ENCODE data around the gene JARID2.

The JARID2 gene

DNA sequence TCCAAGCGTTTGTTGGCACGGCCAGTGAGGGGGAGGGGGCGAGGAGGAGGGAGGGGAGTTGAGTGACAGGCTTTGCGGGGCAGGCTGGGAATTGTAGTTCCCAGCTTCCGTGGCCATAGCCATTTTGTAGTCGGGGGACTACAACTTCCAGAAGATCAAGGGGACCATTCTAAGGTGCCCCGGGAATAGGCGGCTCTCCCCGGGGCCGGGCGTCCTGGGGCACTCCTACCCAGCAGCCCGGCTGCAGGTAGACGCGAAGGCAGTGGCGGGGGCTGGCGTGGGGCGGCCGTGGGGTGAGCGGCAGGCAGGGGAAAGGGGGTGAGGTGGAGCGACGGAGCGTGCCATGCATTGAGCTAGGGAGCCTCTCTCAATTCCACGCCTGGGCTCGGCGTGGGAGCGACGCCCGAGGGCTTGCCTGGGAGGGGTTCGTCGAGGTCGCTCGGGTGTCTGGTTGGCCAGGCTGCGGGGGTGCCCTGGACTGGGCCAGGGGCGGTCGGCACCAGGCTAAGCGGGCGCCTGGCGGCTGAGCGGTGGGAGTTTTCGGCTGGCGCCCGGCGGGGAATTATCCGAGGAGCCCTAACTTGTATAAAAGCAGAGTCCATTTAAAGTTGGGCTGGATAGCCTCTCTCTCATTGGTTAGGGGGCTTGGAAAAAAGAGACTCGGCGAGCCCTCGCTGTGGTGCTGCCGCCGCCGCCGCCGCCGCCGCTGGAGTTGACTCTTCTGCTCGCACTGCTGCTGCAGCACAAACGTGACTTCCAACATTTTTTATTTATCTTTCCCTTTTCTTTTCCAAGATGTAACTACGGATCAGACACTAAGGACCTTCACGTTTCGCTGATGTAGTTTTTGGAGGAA, at the start of gene JARID2:
Gene JARID2 (plus strand): TSS at position 709 of the 856 bp plus-strand sequence. CDS start 471 bp downstream, outside the sequence.
- DNase-seq (ENCODE audit: low read depth in 2 of 2) = peak; percentile 90 to 95

DNA sequence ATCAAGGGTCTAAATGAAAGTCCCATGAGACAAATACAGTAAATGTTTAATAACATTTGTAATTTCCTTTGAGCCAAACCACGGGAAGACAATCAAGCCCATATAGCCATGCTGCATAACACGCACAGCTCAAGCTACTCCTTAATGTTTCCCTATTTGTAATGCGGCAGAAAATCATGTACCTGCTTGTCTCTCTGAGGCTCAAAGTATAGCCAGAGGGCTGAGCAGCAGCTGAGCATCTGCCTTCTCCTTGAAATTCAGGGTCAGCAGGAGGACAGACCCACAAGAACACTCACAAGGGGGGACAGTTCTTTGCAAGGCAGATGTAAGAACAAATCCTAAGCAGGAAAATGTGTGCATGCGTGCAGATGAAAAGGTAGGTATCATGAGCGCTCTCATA, 45.8 kb upstream of the JARID2 start:
- no peak for DNase-seq (ENCODE audit: low read depth in 2 of 2)

GRCh38 chr6:15205321-15205720, 40.5 kb upstream of the JARID2 start:
- DNase-seq (ENCODE audit: low read depth in 2 of 2) = no peak

DNA sequence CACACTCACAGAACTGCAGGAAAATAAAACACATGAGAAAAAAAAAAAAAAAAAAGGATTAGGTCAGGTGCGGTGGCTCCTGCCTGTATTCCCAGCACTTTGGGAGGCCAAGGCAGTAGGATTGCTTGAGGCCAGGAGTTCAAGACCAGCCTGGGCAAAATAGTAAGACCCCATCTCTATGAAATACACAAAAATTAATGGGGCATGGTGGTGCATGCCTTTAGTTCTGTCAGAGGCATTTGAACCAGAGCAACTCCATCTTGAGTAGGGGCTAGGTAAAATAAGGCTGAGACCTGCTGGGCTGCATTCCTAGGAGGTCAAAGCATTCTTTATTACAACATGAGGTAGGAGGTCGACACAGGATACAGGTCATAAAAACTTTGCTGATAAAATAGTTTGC, 39.0 kb upstream of the JARID2 start:
- no peak for DNase-seq (ENCODE audit: low read depth in 2 of 2)

DNA sequence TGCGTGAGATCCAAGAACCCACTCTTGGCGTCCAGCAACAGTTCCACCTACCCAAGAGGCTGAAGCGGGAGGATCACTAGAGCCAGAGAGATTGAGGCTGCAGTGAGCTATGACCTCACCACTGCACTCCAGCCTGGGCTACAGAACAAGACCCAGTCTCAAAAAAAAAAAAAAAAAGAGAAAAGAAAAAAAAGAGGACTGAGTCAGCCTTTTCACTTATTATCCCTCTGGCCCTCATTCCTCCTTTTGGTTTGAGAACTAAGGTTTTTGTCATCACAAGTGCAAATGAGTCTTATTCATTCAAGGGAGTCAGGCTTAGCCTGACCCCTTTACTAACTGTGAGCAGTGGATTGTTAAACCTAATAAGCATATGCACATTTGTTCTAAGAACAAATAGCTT, 37.9 kb upstream of the JARID2 start:
- DNase-seq (ENCODE audit: low read depth in 2 of 2) = no peak

- no peak for DNase-seq (ENCODE audit: low read depth in 2 of 2)
Measured at GRCh38 chr6:15213838-15214400, 31.9 kb upstream of the JARID2 start.

- no peak for DNase-seq (ENCODE audit: low read depth in 2 of 2)
Measured at GRCh38 chr6:15218401-15218800, 27.5 kb upstream of the JARID2 start.

DNA sequence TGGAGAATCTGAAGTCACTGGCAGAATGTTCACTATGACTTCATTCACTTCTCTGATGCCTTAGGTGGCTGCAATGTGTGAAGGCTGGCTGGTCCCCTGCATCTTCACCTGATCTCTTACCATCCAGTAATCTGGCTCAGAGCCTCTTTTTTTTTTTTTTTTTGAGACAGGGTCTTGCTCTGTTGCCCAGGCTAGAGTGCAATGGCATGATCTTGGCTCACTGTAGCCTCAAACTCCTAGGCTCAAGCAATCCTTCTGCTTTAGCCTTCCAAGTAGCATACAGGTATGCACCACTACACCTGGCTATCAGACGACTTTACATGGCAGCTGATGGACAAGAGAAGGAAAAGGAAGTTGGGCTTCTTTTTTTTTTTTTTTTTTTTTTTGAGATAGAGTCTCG, 25.8 kb upstream of the JARID2 start:
- DNase-seq (ENCODE audit: low read depth in 2 of 2) = no peak

GRCh38 chr6:15227827-15228318, 18.0 kb upstream of the JARID2 start:
- no peak for DNase-seq (ENCODE audit: low read depth in 2 of 2)

DNA sequence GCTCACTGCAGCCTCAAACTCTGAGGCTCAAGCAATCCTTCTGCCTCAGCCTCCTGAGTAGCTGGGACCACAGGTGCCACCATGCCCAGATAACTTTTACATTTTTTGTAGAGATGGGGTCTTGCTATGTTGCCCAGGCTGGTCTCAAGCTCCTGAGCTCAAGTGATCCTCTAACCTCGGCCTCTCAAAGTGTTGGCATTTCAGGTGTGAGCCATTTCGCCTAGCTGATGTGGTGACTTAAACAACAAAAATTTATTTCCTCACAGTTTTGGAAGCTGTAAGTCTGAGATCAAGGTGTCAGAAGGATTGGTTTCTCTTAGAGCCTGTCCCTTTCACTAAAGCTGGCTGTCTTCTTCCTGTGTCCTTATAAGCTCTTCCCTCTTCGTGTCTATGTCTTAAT, 15.0 kb upstream of the JARID2 start:
- no peak for DNase-seq (ENCODE audit: low read depth in 2 of 2)

DNA sequence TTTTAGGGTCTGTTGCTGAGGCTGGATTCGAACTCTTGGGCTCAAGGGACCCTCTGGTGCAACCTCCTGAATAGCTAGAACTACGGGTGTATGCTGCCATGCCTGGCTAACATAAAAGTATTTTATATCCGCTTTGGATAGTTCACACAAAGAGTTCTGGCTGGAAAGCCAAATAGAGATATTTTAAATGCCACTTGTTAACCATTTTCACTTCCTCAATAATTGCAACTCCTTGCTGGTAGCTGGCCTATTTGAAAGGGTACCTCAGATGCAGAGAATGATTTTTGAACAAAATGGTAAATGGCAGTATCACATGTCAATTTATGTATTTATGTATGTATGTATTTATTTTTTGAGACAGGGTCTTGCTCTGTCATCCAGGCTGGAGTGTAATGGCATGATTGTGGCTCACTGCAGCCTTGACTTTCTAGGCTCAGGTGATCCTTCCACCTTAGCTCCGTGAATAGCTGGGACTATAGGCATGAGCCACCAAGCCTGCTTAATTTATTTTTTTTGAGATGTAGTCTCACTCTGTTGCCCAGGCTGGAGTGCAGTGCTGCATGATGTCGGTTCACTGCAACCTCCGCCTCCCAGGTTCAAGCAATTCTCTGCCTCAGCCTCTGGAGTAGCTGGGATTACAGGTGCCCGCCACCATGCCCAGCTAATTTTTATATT, 12.9 kb upstream of the JARID2 start:
- no peak for DNase-seq (ENCODE audit: low read depth in 2 of 2)

DNA sequence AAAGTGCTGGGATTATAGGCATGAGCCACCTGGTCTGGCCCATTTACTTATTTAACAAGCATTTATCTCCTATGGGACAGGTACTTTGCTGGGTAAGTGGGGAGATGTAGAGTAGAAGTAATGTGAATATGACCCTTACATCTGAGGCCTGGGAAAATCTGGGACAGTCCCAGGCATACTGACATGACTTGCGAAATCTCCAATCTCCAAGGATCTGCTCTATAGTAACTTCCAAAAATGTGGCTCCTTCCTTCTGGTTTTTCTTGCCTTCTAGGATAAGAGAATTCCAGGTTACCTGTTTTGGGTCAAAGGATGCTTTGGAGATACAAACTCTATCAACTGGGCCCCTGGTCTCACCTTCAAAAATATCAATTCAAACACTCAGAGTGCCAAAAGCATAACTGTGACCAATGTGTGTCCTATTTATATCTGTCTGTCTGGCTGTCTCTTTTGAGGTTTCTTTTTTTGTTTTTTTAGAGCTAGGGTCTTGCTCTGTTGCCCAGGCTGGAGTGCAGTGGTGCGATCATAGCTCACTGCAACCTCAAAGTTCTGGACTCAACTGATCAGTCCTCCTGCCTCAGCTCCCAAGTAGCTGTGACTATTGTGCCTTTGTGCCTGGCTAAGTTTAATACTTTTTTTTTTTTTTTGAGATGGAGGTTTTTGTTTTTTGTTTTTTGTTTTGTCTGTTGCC, 11.7 kb upstream of the JARID2 start:
- no peak for DNase-seq (ENCODE audit: low read depth in 2 of 2)

DNA sequence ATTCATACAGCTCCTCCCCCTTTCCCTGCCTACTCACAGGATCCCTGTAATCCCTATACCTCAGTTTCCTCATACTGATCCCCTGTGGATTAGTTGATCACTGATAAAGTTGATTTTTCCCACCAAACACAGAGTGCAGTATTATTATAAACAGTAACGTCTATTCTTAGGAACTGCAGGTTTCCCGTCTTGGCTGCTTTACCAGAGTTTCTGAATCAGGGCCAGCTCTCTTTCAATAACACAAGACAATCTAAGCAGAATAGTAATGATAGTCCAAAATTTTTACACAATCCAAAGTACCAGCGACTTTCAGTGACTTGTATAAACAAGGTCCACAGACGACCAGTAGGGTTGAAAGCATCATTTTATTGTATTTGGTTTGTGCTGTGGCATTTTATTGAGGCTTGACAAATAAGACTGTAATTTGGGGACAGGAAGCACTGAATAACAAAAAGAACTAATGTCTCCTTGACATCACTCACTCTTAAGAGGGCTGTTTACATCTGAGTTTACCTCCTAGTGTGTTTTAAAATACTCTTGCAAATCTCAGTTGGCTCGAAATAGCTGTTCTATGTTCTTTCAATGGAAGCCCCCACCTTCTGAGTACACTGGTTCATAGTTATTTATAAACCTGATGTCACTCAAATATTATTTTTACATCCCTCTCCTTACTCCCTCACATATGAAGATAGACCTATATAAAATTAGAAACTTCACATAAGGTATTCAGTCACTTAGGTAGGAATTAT, 6.1 kb upstream of the JARID2 start:
- no peak for DNase-seq (ENCODE audit: low read depth in 2 of 2)

GRCh38 chr6:15242503-15242902, 3.4 kb upstream of the JARID2 start:
- DNase-seq (ENCODE audit: low read depth in 2 of 2) = no peak

DNA sequence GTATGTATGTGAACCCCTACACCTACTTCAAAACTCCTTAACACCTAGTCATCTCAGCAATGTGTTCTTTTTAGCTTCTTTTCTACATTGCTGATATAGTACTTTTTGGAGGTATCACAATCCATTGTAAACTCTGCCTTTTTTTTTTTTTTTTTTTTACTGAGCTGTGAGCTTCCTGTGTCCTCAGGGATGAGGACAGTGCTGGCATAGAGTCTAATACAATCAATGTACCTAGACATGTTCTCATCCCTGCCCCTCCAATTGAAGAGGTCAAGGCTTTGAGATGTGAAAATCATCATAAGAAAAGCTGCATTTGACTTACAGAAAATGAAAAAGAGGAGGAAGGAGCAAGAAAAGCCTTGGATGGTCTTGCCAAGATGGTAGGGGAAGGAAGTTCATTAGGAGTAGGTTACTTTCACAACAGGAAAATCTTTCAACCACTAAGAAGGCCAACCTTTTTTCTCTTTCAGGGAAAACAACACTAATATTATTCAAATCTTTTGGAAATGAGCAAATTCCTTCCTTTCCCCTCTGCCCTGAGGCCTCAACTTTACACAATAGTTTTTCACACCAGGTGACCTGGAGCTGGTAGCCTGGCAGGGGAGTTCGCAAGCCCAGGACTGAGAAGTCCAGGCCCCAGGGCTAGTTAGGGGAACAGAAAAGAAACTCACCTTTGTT, 2.8 kb upstream of the JARID2 start:
- DNase-seq (ENCODE audit: low read depth in 2 of 2) = no peak

DNA sequence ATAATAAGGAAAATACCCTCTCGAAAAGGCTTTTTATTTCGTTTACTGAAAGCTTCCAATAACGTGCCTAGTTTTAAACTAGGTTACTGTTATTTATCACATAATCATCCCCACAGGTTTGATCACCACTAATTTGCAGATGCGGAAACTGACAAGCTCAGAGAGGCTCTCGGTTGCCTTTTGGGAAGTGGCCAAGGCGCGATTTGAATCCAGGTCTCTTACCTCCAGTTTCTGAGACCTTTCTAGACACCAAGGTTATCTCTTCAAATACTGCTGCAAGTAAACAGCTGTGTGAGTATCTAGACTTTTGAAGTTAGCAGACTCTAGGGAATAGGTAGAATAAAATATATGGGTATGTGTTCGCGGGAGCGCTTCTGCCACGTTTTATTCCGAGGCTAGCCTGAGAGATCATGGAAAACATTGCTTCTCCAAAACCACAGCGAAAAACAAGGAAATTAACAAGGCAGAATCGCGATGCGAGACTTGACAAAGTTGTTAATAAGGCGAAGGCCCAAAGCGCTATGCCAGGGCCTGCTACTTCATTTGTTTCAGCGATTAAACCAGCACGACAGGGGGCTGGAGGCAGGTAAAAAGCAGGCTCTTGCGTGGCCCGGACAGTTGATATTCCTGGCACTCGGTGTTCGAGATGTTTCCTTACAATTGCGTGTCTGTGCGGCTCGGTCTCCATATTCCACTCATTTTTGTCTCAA, 1.8 kb upstream of the JARID2 start:
- DNase-seq (ENCODE audit: low read depth in 2 of 2) = no peak

DNA sequence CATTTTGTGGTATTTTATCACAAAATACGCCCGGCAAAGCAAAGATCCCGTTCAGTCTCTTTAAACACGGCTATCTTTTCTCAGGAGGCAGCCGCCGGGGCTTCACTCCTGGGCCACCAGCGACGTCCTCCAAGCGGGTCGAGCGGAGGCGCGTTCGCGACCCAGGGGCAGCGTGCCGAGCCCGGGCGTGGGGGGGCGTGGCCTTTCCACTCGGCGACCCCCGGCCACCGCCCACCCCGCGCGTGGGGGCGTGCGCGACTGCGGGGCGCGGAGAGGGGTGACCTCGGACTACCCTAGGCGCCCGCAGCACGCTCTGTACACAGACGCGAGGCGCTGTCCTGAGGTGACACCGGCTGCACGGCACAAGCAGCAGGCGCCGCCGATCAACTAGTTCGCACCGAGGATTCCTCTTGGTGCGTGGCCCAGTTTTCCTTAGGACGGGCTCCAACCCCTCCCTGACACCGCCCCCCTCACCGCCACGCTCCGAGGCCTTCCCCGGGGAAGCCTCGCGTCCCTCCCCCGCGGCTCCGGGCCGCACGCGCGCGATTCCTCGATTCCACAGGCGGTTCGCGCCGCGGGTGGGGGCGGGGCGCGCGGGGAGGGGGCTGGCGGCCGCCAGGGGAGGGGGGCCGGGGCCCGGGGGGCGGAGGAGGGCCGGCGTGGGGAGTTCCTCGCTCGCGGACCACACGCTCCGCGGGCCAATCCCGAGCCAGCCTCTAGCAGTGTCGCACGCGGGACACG, 1.1 kb upstream of the JARID2 start:
- DNase-seq (ENCODE audit: low read depth in 2 of 2) = peak; percentile 21 to 34

DNA sequence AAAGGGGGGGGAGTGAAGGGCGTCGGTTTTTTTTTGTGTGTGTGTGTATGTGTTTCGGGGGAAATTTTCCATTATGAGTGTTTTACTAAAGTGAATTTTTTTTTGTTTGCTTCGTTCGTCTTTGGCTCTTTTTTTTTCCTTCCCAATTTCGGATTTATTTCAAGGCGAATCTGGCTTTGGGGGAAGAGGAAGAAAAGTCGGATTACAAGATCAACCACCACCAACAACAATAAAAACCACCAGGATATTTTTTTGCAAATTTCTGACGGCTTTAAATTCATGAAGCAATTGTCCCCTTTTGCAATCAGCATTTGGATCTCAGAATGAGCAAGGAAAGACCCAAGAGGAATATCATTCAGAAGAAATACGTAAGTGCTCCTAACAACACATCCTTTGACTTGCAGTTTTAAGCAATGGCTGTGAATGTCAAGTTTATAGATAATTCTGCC, 372 bp downstream of the JARID2 start:
- DNase-seq (ENCODE audit: low read depth in 2 of 2) = no peak
